Adipocyte (in vitro differentiated cells): ENCODE data around the gene TCERG1L.

ENCODE experiments used
- DNase-seq: peaks from one replicate; pipeline ENCODE4 v3.0.0-alpha.2; 2015; ENCODE audit warnings: low read depth
- H3K27me3 ChIP-seq: replicated peaks from 2 replicates; pipeline ENCODE4 v1.7.0; 2013; ENCODE audit warnings: mild to moderate bottlenecking, low read length, moderate library complexity; ENCODE audit not compliant: control insufficient read depth, insufficient read depth
- H3K36me3 ChIP-seq: 2 replicates; pipeline ENCODE4 v1.7.0; 2013; ENCODE audit warnings: low read length, mild to moderate bottlenecking, moderate library complexity; ENCODE audit not compliant: control insufficient read depth, insufficient read depth, severe bottlenecking
- H3K4me1 ChIP-seq: 2 replicates; pipeline ENCODE4 v1.7.0; 2013; ENCODE audit warnings: mild to moderate bottlenecking, low read length, moderate library complexity; ENCODE audit not compliant: control insufficient read depth, insufficient read depth
- H3K4me3 ChIP-seq: 2 replicates; pipeline ENCODE4 v1.7.0; 2013; ENCODE audit warnings: mild to moderate bottlenecking, low read length, moderate library complexity
- H3K9ac ChIP-seq: 2 replicates; pipeline ENCODE4 v1.7.0; 2013; ENCODE audit warnings: mild to moderate bottlenecking, low read length, moderate library complexity
- H3K9me3 ChIP-seq: 2 replicates; pipeline ENCODE4 v1.7.0; 2013; ENCODE audit warnings: mild to moderate bottlenecking, low read length, moderate library complexity; ENCODE audit not compliant: control insufficient read depth

The TCERG1L gene

GRCh38 chr10:131124945-131125344 lies 186.6 kb downstream of the TCERG1L start:
- H3K36me3 ChIP-seq, result no peaks in the 10 kb centered on the region
- no peaks in the 10 kb centered on the region for H3K27me3 ChIP-seq
- no peaks in the 10 kb centered on the region for H3K4me1 ChIP-seq
- H3K4me3 ChIP-seq, result no peak overlapping the region
- peaks cover 6% of the 10 kb centered on the region for H3K9me3 ChIP-seq
- no peak for DNase-seq
- no peak overlapping the region for H3K9ac ChIP-seq

- Histone ChIP-seq H3K36me3 (no peaks in the 10 kb centered on the region), H3K4me1 (no peaks in the 10 kb centered on the region), H3K4me3 (no peak overlapping the region), H3K9me3 (peaks cover 6% of the 10 kb centered on the region), H3K9ac (no peak overlapping the region), H3K27me3 (no peaks in the 10 kb centered on the region)
- no peak for DNase-seq
Observed at GRCh38 chr10:131123496-131123895, 188.0 kb downstream of the TCERG1L start.

- Histone ChIP-seq H3K4me3 (no peak overlapping the region), H3K4me1 (no peaks in the 10 kb centered on the region), H3K9me3 (peaks cover 6% of the 10 kb centered on the region), H3K27me3 (no peaks in the 10 kb centered on the region), H3K36me3 (no peaks in the 10 kb centered on the region), H3K9ac (no peak overlapping the region)
- no peak for DNase-seq
Observed at GRCh38 chr10:131121511-131122035, 189.9 kb downstream of the TCERG1L start.

GRCh38 chr10:131119626-131120355 lies 191.7 kb downstream of the TCERG1L start:
- Histone ChIP-seq H3K36me3 (no peaks in the 10 kb centered on the region), H3K27me3 (no peaks in the 10 kb centered on the region), H3K4me3 (no peak overlapping the region), H3K9me3 (peaks cover 6% of the 10 kb centered on the region), H3K9ac (no peak overlapping the region), H3K4me1 (no peaks in the 10 kb centered on the region)
- no peak for DNase-seq

- no peak overlapping the region for H3K4me3 ChIP-seq
- H3K27me3 ChIP-seq, result no peaks in the 10 kb centered on the region
- no peaks in the 10 kb centered on the region for H3K4me1 ChIP-seq
- no peak overlapping the region for H3K9ac ChIP-seq
- no peak for DNase-seq
- H3K9me3 ChIP-seq, result peaks cover 6% of the 10 kb centered on the region
- no peaks in the 10 kb centered on the region for H3K36me3 ChIP-seq
Observed at GRCh38 chr10:131117416-131118212, 193.9 kb downstream of the TCERG1L start.

GRCh38 chr10:131116991-131117375 lies 194.5 kb downstream of the TCERG1L start:
- H3K27me3 ChIP-seq, result no peaks in the 10 kb centered on the region
- no peak for DNase-seq
- no peak overlapping the region for H3K4me3 ChIP-seq
- no peaks in the 10 kb centered on the region for H3K36me3 ChIP-seq
- H3K9me3 ChIP-seq, result no peaks in the 10 kb centered on the region
- H3K9ac ChIP-seq, result no peak overlapping the region
- H3K4me1 ChIP-seq, result no peaks in the 10 kb centered on the region

- H3K9me3 ChIP-seq, result no peaks in the 10 kb centered on the region
- no peak for DNase-seq
- no peaks in the 10 kb centered on the region for H3K27me3 ChIP-seq
- no peaks in the 10 kb centered on the region for H3K4me1 ChIP-seq
- H3K4me3 ChIP-seq, result no peak overlapping the region
- H3K36me3 ChIP-seq, result no peaks in the 10 kb centered on the region
- H3K9ac ChIP-seq, result no peak overlapping the region
Observed at GRCh38 chr10:131116216-131116990, 195.1 kb downstream of the TCERG1L start.

GRCh38 chr10:131115801-131116200 lies 195.7 kb downstream of the TCERG1L start:
- no peak overlapping the region for H3K9ac ChIP-seq
- no peak for DNase-seq

GRCh38 chr10:131115321-131115720 lies 196.2 kb downstream of the TCERG1L start:
- Histone ChIP-seq H3K4me1 (no peaks in the 10 kb centered on the region), H3K4me3 (no peak overlapping the region), H3K9me3 (no peaks in the 10 kb centered on the region), H3K9ac (no peak overlapping the region), H3K27me3 (no peaks in the 10 kb centered on the region), H3K36me3 (no peaks in the 10 kb centered on the region)
- no peak for DNase-seq

More at GRCh38 chr10:131115801-131116200, 195.7 kb downstream of the TCERG1L start:
- no peaks in the 10 kb centered on the region for H3K9me3 ChIP-seq
- no peaks in the 10 kb centered on the region for H3K4me1 ChIP-seq
- no peaks in the 10 kb centered on the region for H3K36me3 ChIP-seq
- no peaks in the 10 kb centered on the region for H3K27me3 ChIP-seq
- H3K4me3 ChIP-seq, result no peak overlapping the region

GRCh38 chr10:131114846-131115245 lies 196.7 kb downstream of the TCERG1L start:
- no peak overlapping the region for H3K4me3 ChIP-seq
- no peaks in the 10 kb centered on the region for H3K27me3 ChIP-seq
- H3K9ac ChIP-seq, result no peak overlapping the region
- DNase-seq, result no peak
- no peaks in the 10 kb centered on the region for H3K36me3 ChIP-seq
- no peaks in the 10 kb centered on the region for H3K4me1 ChIP-seq
- no peaks in the 10 kb centered on the region for H3K9me3 ChIP-seq
